ENCODE data around the gene KPNA6.
"Not testable (repeated sequence)": the region's sequence is repeated elsewhere in the genome, so short reads cannot be mapped to it uniquely, and the experiment has no call there.

The KPNA6 gene

DNA sequence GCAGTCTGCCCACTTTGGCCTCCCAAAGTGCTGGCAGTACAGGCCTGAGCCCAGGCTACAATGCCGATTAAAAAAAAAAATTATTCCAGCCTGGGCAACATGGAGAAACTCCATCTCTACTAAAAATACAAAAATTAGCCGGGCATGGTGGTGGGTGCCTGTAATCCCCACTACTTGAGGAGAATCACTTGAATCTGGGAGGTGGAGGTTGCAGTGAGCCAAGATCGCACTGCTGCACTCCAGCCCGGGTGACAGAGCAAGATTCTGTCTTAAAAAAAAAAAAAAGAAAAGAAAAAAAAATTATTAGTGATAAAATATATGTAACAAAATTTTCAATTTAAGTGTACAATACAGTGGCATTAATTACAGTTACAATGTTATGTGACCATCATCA is 35.4 kb downstream of the KPNA6 start:
- not testable (repeated sequence) for DNase-seq

DNA sequence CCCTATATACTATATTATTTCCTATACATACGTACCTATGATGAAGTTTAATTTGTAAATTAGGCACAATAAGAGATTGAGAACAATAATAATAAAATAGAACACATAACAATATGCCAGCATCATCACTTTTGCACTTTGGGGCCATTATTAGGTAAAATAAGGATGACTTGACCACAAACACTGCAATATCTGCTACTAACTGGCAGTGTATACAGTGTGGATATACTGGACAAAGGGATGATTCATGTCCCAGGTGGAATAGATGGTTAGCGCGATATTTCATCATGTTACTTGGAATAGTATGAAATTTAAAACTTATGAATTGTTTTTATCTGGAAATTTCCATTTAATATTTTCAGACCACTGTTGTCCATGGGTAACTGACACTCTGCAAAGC is 36.2 kb downstream of the KPNA6 start:
- DNase-seq, result no peak

DNA sequence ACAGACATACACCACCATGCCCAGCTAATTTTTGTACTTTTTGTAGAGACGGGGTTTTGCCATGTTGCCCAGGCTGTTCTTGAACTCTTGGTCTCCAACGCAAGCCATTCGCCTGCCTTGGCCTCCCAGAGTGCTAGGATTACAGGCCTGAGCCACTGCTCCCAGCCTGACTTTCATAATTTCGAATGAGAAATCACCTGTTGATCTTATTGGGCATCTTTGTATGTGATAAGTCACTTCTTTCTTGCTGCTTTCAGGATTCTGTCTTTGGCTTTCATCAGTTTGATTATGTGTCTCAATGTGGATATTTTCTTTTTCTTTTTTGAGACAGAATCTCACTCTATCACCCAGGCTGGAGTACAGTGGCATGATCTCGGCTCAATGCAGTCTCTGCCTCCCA is 39.9 kb downstream of the KPNA6 start:
- not testable (repeated sequence) for DNase-seq

DNA sequence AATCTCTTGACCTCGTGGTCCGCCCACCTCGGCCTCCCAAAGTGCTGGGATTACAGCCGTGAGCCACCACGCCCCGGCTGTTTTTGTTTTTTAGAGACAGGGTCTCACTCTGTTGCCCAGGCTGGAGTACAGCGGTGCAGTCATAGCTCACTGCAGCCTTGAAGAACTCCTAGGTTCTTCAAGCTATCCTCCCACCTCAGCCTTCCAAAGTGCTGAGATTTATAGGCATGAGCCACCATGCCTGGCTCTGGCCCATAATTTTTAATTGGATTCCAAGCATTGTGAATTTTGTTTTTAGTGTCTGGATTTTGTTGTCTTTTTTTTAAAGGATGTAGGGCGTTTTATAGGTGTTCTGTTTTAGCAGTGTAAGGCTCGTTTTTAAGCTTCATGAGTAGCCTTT is 43.0 kb downstream of the KPNA6 start:
- DNase-seq, result no peak

DNA sequence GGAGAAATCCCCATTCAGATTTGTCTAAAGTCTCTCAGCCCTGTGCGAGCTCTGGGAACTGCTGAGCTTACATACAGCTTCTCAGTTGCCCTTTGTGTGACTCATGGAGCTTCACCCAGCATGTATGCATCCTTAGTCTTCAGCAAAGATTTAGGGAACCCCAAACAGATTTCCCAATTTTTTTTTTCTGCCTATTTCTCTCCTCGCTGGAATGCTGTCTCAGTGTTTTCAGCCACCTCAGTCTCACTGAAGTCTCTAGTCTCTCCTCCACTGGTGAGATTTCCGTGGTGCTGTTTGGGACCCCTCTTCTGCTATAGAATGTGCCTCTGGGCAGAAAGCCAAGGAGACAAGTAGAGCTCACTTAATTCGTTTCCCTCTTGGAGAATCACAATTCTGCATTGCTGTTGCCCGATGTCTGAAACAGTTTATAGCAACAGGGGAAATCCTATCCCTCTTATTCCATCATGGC is 43.5 kb downstream of the KPNA6 start:
- DNase-seq, result no peak

DNA sequence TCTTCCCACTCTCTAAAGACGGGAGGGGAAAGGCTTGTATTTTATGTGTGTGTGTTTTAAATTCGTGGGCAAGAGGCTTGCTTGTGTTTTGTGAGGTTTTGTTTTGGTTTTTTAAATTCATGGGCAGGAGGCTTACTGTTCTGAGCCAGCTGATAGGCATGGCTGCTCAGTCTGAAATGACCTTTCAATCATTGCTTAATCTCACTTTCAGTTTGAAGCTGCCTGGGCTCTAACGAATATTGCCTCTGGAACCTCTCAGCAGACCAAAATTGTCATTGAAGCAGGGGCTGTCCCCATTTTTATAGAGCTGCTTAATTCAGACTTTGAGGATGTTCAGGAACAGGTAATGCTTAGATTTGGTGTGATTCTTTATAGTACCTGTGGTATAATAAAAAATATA is 51.3 kb downstream of the KPNA6 start:
- DNase-seq, result no peak

DNA sequence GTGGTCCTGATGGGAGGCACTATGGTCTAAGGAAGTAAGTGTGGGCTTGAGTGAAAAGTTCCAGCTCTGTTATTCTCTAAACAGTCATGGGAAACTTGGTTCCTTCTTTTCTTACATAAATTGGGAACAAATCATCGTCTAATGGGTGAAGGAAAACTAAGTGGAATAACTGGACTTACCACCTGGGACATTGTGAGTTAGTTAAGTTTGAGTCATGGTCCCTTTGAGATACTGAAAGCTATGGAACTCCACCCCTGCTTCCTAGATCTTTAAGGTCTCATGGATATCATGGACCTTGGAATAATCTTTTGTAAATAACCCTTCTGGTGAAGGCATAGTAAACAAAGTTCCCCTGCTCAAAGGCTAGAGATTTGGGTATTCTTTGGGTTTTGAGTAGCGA is 55.5 kb downstream of the KPNA6 start:
- DNase-seq, result no peak

DNA sequence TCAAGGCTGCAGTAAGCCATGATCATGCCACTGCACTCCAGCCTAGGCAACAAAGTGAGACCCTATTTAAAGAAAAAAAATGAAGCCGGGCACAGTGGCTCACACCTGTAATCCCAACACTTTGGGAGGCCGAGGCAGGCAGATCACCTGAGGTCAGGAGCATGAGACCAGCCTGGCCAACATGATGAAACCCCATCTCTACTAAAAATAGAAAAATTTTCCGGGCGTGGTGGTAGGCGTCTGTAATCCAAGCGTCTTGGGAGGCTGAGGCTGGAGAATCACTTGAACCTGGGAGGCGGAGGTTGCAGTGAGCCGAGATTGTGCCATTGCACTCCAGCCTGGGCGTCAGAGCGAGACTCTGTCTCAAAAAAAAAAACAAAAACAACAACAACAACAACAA is 57.8 kb downstream of the KPNA6 start:
- DNase-seq, result not testable (repeated sequence)

DNA sequence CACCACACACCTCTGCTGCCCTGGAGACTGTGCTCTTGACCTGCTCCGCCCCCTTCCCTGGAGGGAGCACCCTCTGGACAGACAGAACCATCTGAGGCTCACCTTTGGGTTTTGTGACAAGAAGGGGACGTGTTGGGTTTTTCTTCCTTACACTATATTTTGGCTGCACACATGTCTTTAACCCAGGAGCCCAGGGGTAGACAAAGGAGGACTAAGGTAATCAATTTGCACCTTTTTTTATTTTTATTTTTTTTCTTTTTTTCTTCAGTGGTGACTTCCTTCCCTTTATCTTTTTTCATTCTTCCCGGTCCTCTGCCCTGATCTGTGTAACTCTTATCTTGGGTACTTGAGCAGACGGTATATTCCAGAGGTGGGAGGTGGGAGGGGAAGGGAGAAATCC is 63.1 kb downstream of the KPNA6 start:
- no peak for DNase-seq

DNA sequence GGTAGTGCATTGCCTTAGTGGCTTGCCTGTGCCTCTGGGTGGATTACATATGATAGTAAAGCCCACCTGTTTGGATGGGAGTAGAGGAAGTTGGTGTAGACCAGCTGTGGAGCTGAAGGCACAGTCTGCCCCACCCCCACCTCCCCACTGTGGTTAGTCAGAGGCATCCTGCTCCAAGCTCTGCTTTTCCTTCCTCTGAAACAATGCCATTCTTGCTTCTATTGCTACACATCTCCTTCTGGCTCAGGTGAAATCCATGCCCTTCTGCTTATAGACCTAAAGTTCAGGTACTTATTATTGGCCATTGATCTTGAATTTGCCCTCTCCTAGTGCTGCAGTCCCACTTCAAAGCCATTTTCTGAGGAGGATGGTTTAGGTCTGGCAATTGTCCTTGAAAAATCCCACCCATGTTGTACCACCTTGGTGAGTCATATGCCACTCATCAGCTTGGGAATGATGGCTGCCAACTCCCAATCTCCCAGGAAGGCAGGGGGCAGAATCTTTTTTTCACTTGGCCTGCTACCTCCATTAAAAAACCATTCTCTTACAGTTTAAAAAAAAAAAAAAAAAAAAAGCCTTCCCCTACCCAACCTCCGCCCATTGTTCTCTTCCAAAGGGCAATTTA is 64.9 kb downstream of the KPNA6 start:
- DNase-seq, result no peak

DNA sequence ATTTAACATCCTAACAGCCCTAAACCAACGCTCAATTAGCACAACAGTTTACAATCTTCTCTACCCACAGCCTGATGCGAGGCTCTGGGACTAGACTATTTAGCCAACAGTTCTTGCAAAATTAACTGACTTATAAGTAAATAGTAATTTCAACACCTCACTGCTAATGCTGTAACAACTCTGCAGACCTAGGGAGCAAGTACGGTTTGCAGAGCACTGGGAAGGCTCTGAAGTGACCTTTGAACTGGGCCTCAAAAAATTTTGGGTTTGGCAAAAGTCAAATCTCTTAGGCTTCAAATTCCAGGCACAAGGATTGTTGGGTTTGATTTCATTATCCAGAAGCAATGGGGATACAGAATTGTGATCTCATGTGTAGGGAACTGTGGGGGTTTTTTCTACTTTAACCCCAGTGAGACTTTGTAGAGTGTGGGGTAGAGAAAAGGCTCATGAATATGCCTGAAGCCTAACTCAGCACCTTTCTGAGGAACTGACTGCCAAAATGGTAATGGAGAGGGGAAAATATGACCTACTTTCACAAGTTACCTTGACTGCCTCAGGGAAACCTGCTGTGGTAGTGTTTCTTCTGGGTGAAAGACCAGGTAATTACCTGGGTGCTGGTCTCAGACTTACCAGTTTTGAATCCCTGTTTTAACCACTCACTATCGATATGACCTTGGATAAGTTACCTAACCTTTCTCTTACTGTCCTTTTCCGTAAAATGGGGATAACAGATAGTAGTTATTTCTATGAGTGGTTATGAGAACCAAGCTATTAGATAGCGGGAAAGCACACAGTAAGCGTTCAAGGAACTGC is 70.7 kb downstream of the KPNA6 start:
- DNase-seq, result no peak

DNA sequence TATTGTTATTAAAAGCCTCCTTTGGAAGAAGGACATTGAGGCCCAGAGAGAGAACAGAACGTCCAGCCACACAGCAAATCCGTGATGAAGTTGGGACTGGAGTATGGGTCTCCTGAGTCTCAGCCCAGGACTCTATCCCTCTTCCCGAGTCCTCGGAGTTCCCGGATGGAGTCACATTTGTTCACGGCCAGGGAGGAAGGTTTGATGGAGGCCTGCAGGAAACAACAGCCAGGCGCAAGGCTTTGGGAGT is 71.3 kb downstream of the KPNA6 start:
- no peak for DNase-seq

DNA sequence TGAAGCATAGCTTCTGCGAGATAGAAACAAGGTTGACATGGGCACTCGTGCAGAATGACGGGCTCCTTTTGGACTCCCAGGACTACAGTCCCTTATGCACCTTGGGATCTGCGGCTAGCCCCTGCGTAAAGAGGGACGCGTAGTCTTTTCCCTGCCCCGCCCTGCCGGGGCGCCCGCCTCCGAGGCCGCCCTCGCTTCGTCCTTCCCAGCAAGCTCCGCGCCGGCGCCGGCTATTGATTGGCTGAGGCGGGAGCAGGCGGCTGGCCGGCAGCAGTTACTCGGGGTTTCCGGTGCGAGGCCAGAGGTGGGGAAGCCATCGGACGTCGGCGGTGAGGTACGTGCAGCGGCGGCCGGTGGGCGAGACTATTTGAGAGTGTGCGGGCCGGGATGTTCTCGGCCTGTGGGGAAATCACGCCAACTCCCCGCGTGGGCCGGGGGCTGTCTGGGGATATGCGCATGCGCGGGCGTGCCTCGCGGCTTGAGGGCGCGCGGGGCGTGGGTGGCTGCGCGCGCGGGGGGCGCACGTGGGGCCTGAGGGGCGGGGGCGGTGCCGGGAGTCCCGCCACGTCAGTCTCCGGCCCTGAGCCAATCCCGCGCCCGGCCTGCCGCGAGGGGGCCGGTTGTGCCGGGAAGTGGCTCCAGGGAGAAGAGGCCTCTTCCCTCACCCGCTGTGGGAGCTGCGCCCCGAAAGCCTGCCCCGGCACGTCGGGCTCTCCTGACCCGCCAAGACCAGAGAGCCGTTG is 71.8 kb downstream of the KPNA6 start, which contains the start of gene TXLNA:
TSS of gene TXLNA (plus strand) at position 233 of the 743 bp plus-strand sequence. CDS start 671 bp downstream, outside the sequence.
- DNase-seq, result peak; percentile 90 to 93

DNA sequence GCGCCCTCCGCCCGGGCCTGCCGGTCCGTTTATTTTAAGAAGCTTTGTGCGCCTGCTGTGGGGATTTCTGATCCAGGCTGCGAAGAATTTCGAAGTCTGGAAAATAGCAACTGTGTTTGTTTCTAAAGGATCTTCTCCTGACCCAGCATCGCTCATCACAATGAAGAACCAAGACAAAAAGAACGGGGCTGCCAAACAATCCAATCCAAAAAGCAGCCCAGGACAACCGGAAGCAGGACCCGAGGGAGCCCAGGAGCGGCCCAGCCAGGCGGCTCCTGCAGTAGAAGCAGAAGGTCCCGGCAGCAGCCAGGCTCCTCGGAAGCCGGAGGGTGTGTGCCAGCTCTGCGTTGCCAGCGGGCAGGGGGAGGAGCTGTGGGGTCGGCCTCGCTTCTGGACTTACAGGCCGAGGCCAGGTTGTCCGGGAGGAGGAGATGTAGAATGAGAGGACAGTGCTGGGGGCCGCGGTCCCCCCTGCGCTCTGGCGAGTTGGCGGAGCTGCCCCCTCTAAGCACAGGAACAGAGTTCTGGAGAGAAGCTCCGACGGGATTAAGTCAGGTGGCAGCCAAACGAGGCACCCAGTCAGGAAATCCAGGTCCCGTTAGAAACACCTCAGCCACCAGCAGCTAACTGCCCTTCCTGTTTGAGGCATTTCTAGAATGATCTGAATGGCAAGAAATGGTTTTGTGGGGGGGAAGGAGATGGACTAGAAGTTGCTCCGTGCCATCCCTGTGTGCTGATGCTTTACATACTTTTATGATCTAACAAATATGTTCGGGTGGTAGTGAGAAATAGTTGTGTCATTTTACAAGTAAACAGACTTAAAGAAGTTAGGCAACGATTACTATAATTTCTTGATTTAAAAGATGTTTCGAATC is 72.6 kb downstream of the KPNA6 start:
- DNase-seq, result peak; percentile 45 to 53

DNA sequence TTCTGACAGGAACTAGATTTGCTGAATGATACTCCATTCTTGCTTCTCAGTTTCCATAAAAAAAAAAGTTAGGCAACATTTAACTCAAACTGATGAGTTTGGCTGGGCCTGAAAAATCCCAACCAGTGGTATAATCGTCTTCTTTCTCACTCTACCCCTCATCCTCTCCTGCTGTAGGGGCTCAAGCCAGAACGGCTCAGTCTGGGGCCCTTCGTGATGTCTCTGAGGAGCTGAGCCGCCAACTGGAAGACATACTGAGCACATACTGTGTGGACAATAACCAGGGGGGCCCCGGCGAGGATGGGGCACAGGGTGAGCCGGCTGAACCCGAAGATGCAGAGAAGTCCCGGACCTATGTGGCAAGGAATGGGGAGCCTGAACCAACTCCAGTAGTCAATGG is 73.2 kb downstream of the KPNA6 start:
- DNase-seq, result no peak

DNA sequence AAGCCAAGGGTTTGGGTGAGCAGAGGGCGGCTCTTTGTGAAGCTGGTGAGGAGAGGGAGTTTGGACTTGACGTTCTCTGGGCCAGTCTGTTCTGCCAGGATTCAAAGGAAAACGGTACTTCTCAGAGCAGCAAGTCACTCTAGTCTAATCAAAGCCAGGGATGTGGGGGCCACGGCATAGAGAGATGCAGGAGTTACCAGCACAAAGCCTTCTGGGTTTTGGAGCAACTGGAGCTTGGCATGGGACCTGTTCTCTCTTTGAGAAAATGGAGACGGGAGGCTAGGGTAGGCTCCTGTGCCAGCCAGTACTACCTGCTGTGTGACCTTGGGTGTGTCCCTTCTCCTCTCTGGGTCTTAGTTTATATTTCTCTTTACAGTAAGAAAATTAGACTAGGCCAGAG is 73.7 kb downstream of the KPNA6 start:
- no peak for DNase-seq

DNA sequence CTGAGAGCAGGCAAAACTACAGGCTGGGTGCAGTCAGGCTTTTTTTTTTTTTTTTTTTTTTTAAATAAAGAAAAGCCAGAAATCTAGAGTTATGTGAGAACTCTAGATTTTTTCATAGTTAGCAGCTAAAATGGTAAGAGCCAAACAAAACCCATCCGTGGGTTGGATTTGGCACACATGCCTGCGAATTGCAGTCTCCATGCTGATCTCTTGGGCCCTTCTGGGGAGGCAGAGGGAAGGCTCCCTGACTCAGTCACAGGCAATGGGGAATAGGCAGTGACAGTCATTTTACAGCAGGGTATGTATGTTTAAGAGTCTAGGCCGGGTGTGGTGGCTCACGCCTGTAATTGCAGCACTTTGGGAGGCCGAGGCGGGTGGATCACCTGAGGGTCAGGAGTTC is 74.2 kb downstream of the KPNA6 start:
- DNase-seq, result no peak

DNA sequence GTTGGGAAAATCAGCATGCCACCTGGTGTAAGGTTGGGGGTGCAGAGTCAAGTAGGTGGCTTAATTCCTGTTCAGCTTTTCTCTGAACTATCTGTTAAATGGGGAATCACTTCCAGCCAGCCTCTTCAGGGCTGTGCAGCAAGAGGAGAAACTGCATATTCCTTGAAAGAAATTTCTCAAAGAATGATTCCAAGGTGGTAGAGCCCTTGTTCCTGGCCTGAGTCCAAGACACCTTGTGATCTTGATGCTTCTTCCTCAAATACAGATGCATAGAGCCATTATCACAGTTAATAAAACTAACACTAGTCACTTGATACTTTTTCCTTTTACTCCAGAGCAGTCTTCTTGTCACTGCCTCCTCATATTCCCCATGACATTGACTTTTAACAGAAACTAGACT is 76.8 kb downstream of the KPNA6 start:
- DNase-seq, result no peak

DNA sequence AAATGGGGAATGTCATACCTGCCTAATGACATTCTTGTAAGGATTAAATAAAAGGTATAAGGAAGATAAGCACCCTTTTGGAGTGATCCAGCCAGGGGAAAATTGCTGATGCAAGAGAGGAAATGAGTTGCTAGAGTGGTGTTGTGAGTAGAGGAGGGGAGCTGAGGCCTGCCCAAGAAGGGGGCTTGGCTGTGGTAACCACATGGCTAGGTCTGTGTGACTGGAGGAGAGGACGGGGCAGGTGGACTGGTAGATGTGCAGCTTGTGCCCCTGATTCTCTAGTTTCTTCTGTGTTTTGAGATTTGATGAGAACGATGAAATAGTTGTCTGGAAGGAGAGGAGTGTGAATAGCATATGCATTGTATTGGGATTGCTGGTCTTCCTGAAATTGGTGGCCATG is 78.2 kb downstream of the KPNA6 start:
- DNase-seq, result no peak

DNA sequence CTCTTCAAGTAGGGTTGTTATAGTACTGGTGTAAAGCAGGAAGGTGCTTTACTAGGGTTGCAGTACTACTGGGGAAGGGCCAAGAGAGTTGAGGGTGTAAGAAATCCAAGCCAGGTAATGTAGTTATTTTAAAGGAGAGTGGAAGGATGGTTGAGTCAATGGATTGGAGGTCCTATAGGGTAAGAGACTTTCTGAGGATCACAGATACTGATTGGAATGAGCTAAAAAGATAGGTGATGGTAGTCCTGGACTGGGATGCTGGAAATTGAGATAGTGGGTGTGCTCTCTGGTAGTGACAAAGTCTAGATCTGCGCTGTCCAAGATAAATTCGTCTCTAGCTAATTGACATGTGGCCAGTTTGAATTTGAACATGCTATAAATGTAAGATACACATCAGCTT is 78.6 kb downstream of the KPNA6 start:
- no peak for DNase-seq

DNA sequence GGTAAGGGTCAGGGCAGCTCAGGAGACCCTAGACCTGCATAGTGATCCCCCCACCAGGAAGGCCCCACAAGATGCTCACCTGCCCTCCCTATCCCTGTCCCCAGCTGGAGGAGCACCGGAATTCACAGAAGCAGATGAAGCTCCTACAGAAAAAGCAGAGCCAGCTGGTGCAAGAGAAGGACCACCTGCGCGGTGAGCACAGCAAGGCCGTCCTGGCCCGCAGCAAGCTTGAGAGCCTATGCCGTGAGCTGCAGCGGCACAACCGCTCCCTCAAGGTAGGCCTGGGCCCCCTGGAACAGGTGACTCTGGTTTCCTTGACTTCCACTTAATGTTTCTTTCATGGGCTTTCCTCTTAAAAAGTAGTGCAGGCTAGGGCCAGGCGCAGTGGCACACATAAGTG is 80.0 kb downstream of the KPNA6 start:
- DNase-seq, result no peak

DNA sequence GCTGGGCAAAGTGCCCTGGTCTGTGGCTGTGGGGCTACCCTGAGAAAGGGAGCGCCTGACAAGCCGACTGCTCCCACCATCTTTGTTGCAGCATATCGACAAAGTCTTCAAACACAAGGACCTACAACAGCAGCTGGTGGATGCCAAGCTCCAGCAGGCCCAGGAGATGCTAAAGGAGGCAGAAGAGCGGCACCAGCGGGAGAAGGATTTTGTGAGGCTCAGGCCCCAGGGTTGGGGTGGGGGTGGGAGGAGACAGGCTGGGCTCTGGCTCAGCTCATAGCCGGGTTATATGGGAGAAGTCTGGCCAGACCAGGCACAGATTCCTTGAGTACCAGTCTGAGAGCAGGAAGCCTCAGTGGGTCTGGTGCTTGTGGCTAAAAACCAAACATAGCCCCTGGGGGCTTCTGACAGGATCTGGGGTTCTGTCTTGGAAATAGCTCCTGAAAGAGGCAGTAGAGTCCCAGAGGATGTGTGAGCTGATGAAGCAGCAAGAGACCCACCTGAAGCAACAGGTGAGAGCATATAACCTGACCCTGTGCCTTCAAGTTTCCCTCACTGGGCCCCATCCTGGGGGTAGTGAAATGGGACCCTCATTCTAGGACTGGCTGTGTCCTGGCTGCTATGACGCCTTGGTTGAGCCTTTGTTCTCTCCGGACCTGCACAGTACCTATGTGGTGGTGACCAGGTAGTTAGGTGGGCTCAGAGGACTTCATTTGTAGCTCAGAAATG is 84.5 kb downstream of the KPNA6 start:
- no peak for DNase-seq
